Panc1 (cell line): ENCODE results near the gene RELL1. TPM values are rescaled to one million over a fixed set of nuclear protein-coding genes. Genes with fewer than 3 reads are reported as not detected.

Source experiments
- ATAC-seq: fragments of 200-7000 bp; cut with Tn5 transposase; 2 replicates; pipeline ENCODE4 v1.9.1; 2020; ENCODE audit warnings: mild to moderate bottlenecking, moderate library complexity
- BruUV-seq: library from RNA; stranded (reverse); fragments of 400-500 nt; replicated peaks from 2 replicates; lab custom pipeline; 2021; lab: Mats Ljungman, UMichigan
- CTCF ChIA-PET: fragments of 300-600 bp; sonication (Branson Sonifier 250); formaldehyde crosslinking; loops from one replicate; lab custom pipeline; 2022; ENCODE audit warnings: antibody characterized with exemption; lab: Charles Lee
- POLR2A ChIA-PET: fragments of 300-600 bp; sonication (Branson Sonifier 250); formaldehyde crosslinking; loops from one replicate; lab custom pipeline; 2022; ENCODE audit warnings: antibody characterized with exemption; lab: Charles Lee
- DNase-seq: peaks from one replicate; pipeline ENCODE4 v3.0.0-alpha.2; 2010; ENCODE audit warnings: low read depth, low spot score
- H3K27ac ChIP-seq: 2 replicates; pipeline ENCODE4 v1.5.1; 2011; ENCODE audit warnings: mild to moderate bottlenecking, low read length, inconsistent platforms
- H3K27me3 ChIP-seq: fragments of 200-500 bp; sonication (Bioruptor generic); 2 replicates; pipeline ENCODE4 v1.6.0; 2014; ENCODE audit warnings: low read length, inconsistent platforms; ENCODE audit not compliant: control insufficient read depth, insufficient read depth
- H3K36me3 ChIP-seq: fragments of 200-500 bp; sonication (Bioruptor generic); 2 replicates; pipeline ENCODE4 v1.5.1; 2014; ENCODE audit warnings: inconsistent platforms, mild to moderate bottlenecking, low read length, moderate library complexity; ENCODE audit not compliant: control insufficient read depth, insufficient read depth
- H3K4me1 ChIP-seq: 2 replicates; pipeline ENCODE4 v1.5.1; 2011; ENCODE audit warnings: inconsistent platforms, mild to moderate bottlenecking, low read length, moderate library complexity; ENCODE audit not compliant: control insufficient read depth, insufficient read depth
- H3K4me3 ChIP-seq, 2 experiments: 2 replicates each; pipeline ENCODE4 v1.5.1; 2011 to 2012; ENCODE audit warnings: low read depth in 2 of 2, low read length in 2 of 2, mild to moderate bottlenecking in 2 of 2, inconsistent platforms in 1 of 2, moderate library complexity in 1 of 2
- H3K9me3 ChIP-seq: fragments of 200-500 bp; sonication (Bioruptor generic); 2 replicates; pipeline ENCODE4 v1.5.1; 2014; ENCODE audit warnings: low read depth, mild to moderate bottlenecking, inconsistent platforms, low read length, moderate library complexity; ENCODE audit not compliant: control insufficient read depth, insufficient read depth
- CTCF ChIP-seq: fragments of 450-650 bp; IDR thresholded peaks from 2 replicates; pipeline ENCODE4 v1.5.1; 2017; ENCODE audit warnings: mild to moderate bottlenecking
- POLR2AphosphoS5 ChIP-seq: IDR thresholded peaks from 2 replicates; pipeline ENCODE4 v1.6.1; 2012; ENCODE audit warnings: mild to moderate bottlenecking, low read depth, low read length, moderate library complexity
- SIN3A ChIP-seq: IDR thresholded peaks from 2 replicates; pipeline ENCODE4 v1.6.1; 2012; ENCODE audit warnings: low read depth, mild to moderate bottlenecking, low read length, moderate library complexity, borderline replicate concordance; ENCODE audit not compliant: insufficient read depth
- TCF7L2 ChIP-seq: IDR thresholded peaks from 2 replicates; pipeline ENCODE4 v1.6.1; 2011; ENCODE audit warnings: mild to moderate bottlenecking, low read depth, low read length, inconsistent platforms
- in situ Hi-C: cut with HindIII; loops from 2 replicates; pipeline ENCODE4 v1.10.0; 2016; ENCODE audit warnings: low sequenced_read_pairs, low pct_unique_long_range_greater_than_20kb
- intact Hi-C: fragments of 100-400 bp; cut with micrococcal nuclease; formaldehyde crosslinking; loops from one replicate; pipeline ENCODE4 v1.10.0; 2022; ENCODE audit not compliant: unreplicated experiment
- total RNA-seq: library from RNA; stranded (reverse); gene quantifications from one replicate; pipeline ENCODE4 v1.2.1, GENCODE V29; 2021; ENCODE audit not compliant: unreplicated experiment
- TF ChIP-seq, protein P1 (sequence below), 2 experiments: IDR thresholded peaks; 2 replicates each; pipeline ENCODE4 v1.6.1; 2011 to 2012; ENCODE audit warnings: low read depth in 2 of 2, control low read depth in 1 of 2, low read length in 1 of 2, mild to moderate bottlenecking in 1 of 2, moderate library complexity in 1 of 2; ENCODE audit not compliant: insufficient read depth in 1 of 2

Gene RELL1
- total RNA-seq, 1 experiment from 2014 or later, result 29.1 TPM

- H3K9me3 ChIP-seq, result no peaks in the 10 kb centered on the region
- TF ChIP-seq TCF7L2, result no peak
- TF ChIP-seq, protein P1, sequence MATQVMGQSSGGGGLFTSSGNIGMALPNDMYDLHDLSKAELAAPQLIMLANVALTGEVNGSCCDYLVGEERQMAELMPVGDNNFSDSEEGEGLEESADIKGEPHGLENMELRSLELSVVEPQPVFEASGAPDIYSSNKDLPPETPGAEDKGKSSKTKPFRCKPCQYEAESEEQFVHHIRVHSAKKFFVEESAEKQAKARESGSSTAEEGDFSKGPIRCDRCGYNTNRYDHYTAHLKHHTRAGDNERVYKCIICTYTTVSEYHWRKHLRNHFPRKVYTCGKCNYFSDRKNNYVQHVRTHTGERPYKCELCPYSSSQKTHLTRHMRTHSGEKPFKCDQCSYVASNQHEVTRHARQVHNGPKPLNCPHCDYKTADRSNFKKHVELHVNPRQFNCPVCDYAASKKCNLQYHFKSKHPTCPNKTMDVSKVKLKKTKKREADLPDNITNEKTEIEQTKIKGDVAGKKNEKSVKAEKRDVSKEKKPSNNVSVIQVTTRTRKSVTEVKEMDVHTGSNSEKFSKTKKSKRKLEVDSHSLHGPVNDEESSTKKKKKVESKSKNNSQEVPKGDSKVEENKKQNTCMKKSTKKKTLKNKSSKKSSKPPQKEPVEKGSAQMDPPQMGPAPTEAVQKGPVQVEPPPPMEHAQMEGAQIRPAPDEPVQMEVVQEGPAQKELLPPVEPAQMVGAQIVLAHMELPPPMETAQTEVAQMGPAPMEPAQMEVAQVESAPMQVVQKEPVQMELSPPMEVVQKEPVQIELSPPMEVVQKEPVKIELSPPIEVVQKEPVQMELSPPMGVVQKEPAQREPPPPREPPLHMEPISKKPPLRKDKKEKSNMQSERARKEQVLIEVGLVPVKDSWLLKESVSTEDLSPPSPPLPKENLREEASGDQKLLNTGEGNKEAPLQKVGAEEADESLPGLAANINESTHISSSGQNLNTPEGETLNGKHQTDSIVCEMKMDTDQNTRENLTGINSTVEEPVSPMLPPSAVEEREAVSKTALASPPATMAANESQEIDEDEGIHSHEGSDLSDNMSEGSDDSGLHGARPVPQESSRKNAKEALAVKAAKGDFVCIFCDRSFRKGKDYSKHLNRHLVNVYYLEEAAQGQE (IDR thresholded peaks at IDR 0.05; ENCODE audit: insufficient read depth in 1 of 2, low read depth in 2 of 2, low read length in 1 of 2), result 0 out of 4 replicates have a peak, but pooled peaks of 1 of the 2 experiments have one; percentile 42
- H3K36me3 ChIP-seq, result no peaks in the 10 kb centered on the region
- no peaks in the 10 kb centered on the region for H3K4me1 ChIP-seq
- DNase-seq (no peak), ATAC-seq (peak; percentile 68)
- in situ Hi-C loops (no loop called here), intact Hi-C loops (no loop called here)
- BruUV-seq, result no TSS peak
- ChIA-PET CTCF (no interaction called here), POLR2A (no interaction called here)
- H3K27me3 ChIP-seq, result no peaks in the 10 kb centered on the region
- H3K4me3 ChIP-seq, result no peak overlapping the region
- H3K27ac ChIP-seq, result no peak overlapping the region
These were observed 7.4 kb upstream of the RELL1 start for GRCh38 chr4:37693450-37694190.

- TF ChIP-seq POLR2AphosphoS5 (no peak), CTCF (no peak), SIN3A (no peak), TCF7L2 (no peak)
- TF ChIP-seq, protein P1 (IDR thresholded peaks at IDR 0.05; ENCODE audit: insufficient read depth in 1 of 2, low read depth in 2 of 2, low read length in 1 of 2), result no peak
- Histone ChIP-seq H3K27me3 (no peaks in the 10 kb centered on the region), H3K4me3 (no peak overlapping the region), H3K27ac (no peak overlapping the region), H3K4me1 (no peaks in the 10 kb centered on the region), H3K9me3 (no peaks in the 10 kb centered on the region), H3K36me3 (no peaks in the 10 kb centered on the region)
- intact Hi-C loops (no loop called here), in situ Hi-C loops (no loop called here)
- CTCF ChIA-PET, result no interaction called here
- POLR2A ChIA-PET, result no interaction called here
- no peak for ATAC-seq
- no TSS peak for BruUV-seq
- no peak for DNase-seq
These were observed 6.9 kb upstream of the RELL1 start for GRCh38 chr4:37693030-37693429.
